Neural cell (in vitro differentiated cells): ENCODE data around the gene MAST4. TPM values are rescaled to one million over a fixed set of nuclear protein-coding genes. Genes with fewer than 3 reads are reported as not detected.

Source experiments
- H2AFZ ChIP-seq: fragments of 200-600, 300-800 bp; sonication (generic), shearing (Covaris generic); 2 replicates; pipeline ENCODE4 v1.6.0; 2014; ENCODE audit warnings: low read depth, mild to moderate bottlenecking, antibody characterized with exemption, low read length, moderate library complexity
- H3F3A ChIP-seq: fragments of 200-600 bp; shearing (Covaris generic); 2 replicates; pipeline ENCODE4 v1.6.1; 2016; ENCODE audit warnings: mild to moderate bottlenecking, moderate library complexity, mixed read lengths, antibody characterized with exemption, low read length; ENCODE audit not compliant: insufficient read depth, poor library complexity, severe bottlenecking
- H3K27ac ChIP-seq: fragments of 200-600, 300-800 bp; sonication (generic), shearing (Covaris generic); 2 replicates; pipeline ENCODE4 v1.5.1; 2014; ENCODE audit warnings: mild to moderate bottlenecking, low read length, moderate library complexity
- H3K27me3 ChIP-seq: fragments of 300-800, 200-600 bp; sonication (generic), shearing (Covaris generic); 2 replicates; pipeline ENCODE4 v1.6.0; 2014; ENCODE audit warnings: mild to moderate bottlenecking, low read depth, low read length, moderate library complexity; ENCODE audit not compliant: insufficient read depth
- H3K36me3 ChIP-seq: fragments of 300-800, 200-600 bp; sonication (generic), shearing (Covaris generic); 2 replicates; pipeline ENCODE4 v1.5.1; 2014; ENCODE audit warnings: mild to moderate bottlenecking, antibody characterized with exemption, low read length, moderate library complexity; ENCODE audit not compliant: insufficient read depth
- H3K4me2 ChIP-seq: fragments of 300-800, 200-600 bp; sonication (generic), shearing (Covaris generic); 2 replicates; pipeline ENCODE4 v1.6.0; 2014; ENCODE audit warnings: mild to moderate bottlenecking, low read length
- H3K4me3 ChIP-seq: fragments of 300-800, 200-600 bp; sonication (generic), shearing (Covaris generic); 2 replicates; pipeline ENCODE4 v1.5.1; 2014; ENCODE audit warnings: mild to moderate bottlenecking, low read length, moderate library complexity
- H3K79me2 ChIP-seq: fragments of 200-600 bp; shearing (Covaris generic); replicated peaks from 2 replicates; pipeline ENCODE4 v1.6.0; 2014; ENCODE audit warnings: mild to moderate bottlenecking, low read length, moderate library complexity; ENCODE audit not compliant: insufficient read depth
- H3K9ac ChIP-seq: fragments of 300-800, 200-600 bp; sonication (generic), shearing (Covaris generic); 2 replicates; pipeline ENCODE4 v1.6.1; 2016; ENCODE audit warnings: mild to moderate bottlenecking, low read length, mixed read lengths
- H3K9me2 ChIP-seq: fragments of 200-600 bp; shearing (Covaris generic); 2 replicates; pipeline ENCODE4 v1.6.1; 2016; ENCODE audit warnings: mild to moderate bottlenecking, low read length, mixed read lengths; ENCODE audit not compliant: insufficient read depth
- H3K9me3 ChIP-seq: fragments of 200-600, 300-800 bp; sonication (generic), shearing (Covaris generic); 2 replicates; pipeline ENCODE4 v1.6.1; 2016; ENCODE audit warnings: mild to moderate bottlenecking, mixed run types, low read length, moderate library complexity, mixed read lengths
- H4K20me1 ChIP-seq: fragments of 200-600 bp; shearing (Covaris generic); 2 replicates; pipeline ENCODE4 v1.6.1; 2016; ENCODE audit warnings: mild to moderate bottlenecking, mixed run types; ENCODE audit not compliant: insufficient read depth
- EP300 ChIP-seq: fragments of 450-650 bp; conservative IDR thresholded peaks from 2 replicates; pipeline ENCODE4 v1.6.1; 2014; ENCODE audit warnings: antibody characterized with exemption, mild to moderate bottlenecking, moderate library complexity; ENCODE audit not compliant: poor library complexity, severe bottlenecking
- EZH2 ChIP-seq: fragments of 200-600, 300-800 bp; shearing (Covaris generic), sonication (generic); IDR thresholded peaks from 2 replicates; pipeline ENCODE4 v1.6.1; 2014; ENCODE audit warnings: antibody characterized with exemption, low read length, borderline replicate concordance, mild to moderate bottlenecking; ENCODE audit not compliant: insufficient read depth, poor library complexity, severe bottlenecking
- MXI1 ChIP-seq: fragments of 450-650 bp; conservative IDR thresholded peaks from 2 replicates; pipeline ENCODE4 v1.6.1; 2014; ENCODE audit warnings: antibody characterized with exemption, mild to moderate bottlenecking; ENCODE audit not compliant: poor library complexity, severe bottlenecking
- POLR2AphosphoS5 ChIP-seq: IDR thresholded peaks from 2 replicates; pipeline ENCODE4 v1.6.1; 2012
- RAD21 ChIP-seq: fragments of 450-650 bp; conservative IDR thresholded peaks from 2 replicates; pipeline ENCODE4 v1.6.1; 2014; ENCODE audit warnings: antibody characterized with exemption, mild to moderate bottlenecking, moderate library complexity
- SMC3 ChIP-seq: fragments of 450-650 bp; conservative IDR thresholded peaks from 2 replicates; pipeline ENCODE4 v1.6.1; 2014; ENCODE audit warnings: antibody characterized with exemption, mild to moderate bottlenecking, moderate library complexity; ENCODE audit not compliant: poor library complexity
- TAF1 ChIP-seq: IDR thresholded peaks from 2 replicates; pipeline ENCODE4 v1.6.1; 2012; ENCODE audit warnings: low read depth
- polyA plus RNA-seq: library from polyadenylated mRNA; depleted of rRNA; stranded (reverse); fragments of >200 nt; gene quantifications from 2 replicates; pipeline ENCODE4 v1.2.3, GENCODE V29; 2014
- TF ChIP-seq, protein P1 (sequence below): IDR thresholded peaks from 2 replicates; pipeline ENCODE4 v1.6.1; 2012; ENCODE audit warnings: borderline replicate concordance
- TF ChIP-seq, protein P2 (sequence below): fragments of 450-650 bp; IDR thresholded peaks from 2 replicates; pipeline ENCODE4 v1.5.1; 2014; ENCODE audit warnings: antibody characterized with exemption, mild to moderate bottlenecking, moderate library complexity; ENCODE audit not compliant: poor library complexity, severe bottlenecking

The MAST4 gene
- polyA plus RNA-seq, 1 donor from 2014 or later: 2.3 TPM

DNA sequence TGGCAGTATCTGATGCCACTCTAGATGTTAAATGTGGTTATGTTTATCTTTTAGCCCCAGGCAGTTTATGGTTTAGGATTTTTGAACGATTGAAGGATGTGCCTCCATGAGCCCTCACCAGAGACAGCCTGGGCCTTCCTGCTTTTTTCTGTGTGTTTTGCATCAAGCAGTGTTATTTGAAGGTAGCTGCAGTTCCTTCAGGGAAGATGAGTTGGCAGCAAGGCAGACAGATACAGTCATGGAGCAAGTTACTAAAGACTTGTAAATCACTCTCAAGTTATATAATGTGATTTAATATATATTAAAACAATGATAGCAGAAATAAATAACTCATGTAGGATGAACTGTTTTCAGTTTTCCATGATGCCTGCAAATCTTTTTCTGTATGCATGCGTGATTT is 395.6 kb downstream of the MAST4 start:
- Histone ChIP-seq H3K27ac (no peak overlapping the region), H3K4me2 (no peak overlapping the region), H3K4me3 (no peak overlapping the region), H3K27me3 (no peaks in the 10 kb centered on the region), H3K9ac (no peak overlapping the region), H3K79me2 (no peaks in the 10 kb centered on the region), H3K9me3 (no peaks in the 10 kb centered on the region), H3F3A (no peaks in the 10 kb centered on the region), H4K20me1 (no peaks in the 10 kb centered on the region), H3K9me2 (no peaks in the 10 kb centered on the region), H2AFZ (no peak overlapping the region), H3K36me3 (no peaks in the 10 kb centered on the region)
- TF ChIP-seq EZH2: no peak
- TF ChIP-seq MXI1: no peak
- TF ChIP-seq TAF1: no peak
- no peak for TF ChIP-seq RAD21
- TF ChIP-seq EP300: no peak
- TF ChIP-seq, protein P1, sequence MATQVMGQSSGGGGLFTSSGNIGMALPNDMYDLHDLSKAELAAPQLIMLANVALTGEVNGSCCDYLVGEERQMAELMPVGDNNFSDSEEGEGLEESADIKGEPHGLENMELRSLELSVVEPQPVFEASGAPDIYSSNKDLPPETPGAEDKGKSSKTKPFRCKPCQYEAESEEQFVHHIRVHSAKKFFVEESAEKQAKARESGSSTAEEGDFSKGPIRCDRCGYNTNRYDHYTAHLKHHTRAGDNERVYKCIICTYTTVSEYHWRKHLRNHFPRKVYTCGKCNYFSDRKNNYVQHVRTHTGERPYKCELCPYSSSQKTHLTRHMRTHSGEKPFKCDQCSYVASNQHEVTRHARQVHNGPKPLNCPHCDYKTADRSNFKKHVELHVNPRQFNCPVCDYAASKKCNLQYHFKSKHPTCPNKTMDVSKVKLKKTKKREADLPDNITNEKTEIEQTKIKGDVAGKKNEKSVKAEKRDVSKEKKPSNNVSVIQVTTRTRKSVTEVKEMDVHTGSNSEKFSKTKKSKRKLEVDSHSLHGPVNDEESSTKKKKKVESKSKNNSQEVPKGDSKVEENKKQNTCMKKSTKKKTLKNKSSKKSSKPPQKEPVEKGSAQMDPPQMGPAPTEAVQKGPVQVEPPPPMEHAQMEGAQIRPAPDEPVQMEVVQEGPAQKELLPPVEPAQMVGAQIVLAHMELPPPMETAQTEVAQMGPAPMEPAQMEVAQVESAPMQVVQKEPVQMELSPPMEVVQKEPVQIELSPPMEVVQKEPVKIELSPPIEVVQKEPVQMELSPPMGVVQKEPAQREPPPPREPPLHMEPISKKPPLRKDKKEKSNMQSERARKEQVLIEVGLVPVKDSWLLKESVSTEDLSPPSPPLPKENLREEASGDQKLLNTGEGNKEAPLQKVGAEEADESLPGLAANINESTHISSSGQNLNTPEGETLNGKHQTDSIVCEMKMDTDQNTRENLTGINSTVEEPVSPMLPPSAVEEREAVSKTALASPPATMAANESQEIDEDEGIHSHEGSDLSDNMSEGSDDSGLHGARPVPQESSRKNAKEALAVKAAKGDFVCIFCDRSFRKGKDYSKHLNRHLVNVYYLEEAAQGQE: no peak
- TF ChIP-seq SMC3: no peak
- TF ChIP-seq, protein P2, sequence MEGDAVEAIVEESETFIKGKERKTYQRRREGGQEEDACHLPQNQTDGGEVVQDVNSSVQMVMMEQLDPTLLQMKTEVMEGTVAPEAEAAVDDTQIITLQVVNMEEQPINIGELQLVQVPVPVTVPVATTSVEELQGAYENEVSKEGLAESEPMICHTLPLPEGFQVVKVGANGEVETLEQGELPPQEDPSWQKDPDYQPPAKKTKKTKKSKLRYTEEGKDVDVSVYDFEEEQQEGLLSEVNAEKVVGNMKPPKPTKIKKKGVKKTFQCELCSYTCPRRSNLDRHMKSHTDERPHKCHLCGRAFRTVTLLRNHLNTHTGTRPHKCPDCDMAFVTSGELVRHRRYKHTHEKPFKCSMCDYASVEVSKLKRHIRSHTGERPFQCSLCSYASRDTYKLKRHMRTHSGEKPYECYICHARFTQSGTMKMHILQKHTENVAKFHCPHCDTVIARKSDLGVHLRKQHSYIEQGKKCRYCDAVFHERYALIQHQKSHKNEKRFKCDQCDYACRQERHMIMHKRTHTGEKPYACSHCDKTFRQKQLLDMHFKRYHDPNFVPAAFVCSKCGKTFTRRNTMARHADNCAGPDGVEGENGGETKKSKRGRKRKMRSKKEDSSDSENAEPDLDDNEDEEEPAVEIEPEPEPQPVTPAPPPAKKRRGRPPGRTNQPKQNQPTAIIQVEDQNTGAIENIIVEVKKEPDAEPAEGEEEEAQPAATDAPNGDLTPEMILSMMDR: no peak
- TF ChIP-seq POLR2AphosphoS5: no peak

DNA sequence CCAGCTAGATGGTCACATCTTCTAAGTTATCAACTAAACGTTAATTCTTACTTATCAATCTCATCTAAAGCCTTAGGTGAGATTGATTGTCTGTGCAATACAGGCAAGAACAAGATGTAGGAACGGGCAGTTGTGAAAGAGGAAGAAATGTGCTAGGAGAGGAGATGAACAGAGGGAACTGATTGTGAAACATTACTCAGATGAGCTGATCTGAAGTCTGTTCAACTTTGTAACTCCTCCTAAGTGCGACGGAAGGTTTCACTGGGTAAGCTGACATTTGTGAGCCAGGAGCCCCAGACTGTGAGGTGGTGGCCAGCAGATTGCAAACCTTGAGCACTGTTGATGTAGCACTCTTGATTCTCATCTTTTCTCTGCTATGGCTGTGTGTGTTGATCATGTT is 396.4 kb downstream of the MAST4 start:
- no peak overlapping the region for H3K4me2 ChIP-seq
- no peaks in the 10 kb centered on the region for H3K27me3 ChIP-seq
- H3K4me3 ChIP-seq: no peak overlapping the region
- H3F3A ChIP-seq: no peaks in the 10 kb centered on the region
- H2AFZ ChIP-seq: no peak overlapping the region
- no peak overlapping the region for H3K27ac ChIP-seq
- H3K36me3 ChIP-seq: no peaks in the 10 kb centered on the region
- TF ChIP-seq POLR2AphosphoS5 (no peak), EP300 (no peak), EZH2 (no peak), RAD21 (no peak)
- TF ChIP-seq, protein P2: no peak
- TF ChIP-seq, protein P1: no peak
- H3K9me2 ChIP-seq: no peaks in the 10 kb centered on the region
- H4K20me1 ChIP-seq: no peaks in the 10 kb centered on the region
- H3K79me2 ChIP-seq: no peaks in the 10 kb centered on the region
- no peaks in the 10 kb centered on the region for H3K9me3 ChIP-seq
- no peak overlapping the region for H3K9ac ChIP-seq
